HG03460 (cell line): ENCODE data around the gene LUC7L2.
"Not testable (repeated sequence)": the region's sequence is repeated elsewhere in the genome, so short reads cannot be mapped to it uniquely, and the experiment has no call there.

Experiments
- ATAC-seq: cut with Tn5 transposase; IDR thresholded peaks from one replicate; pipeline ENCODE4 v1.9.1; 2021; ENCODE audit not compliant: unreplicated experiment

LUC7L2 gene

GRCh38 chr7:139359366-139360209 is at the start of gene LUC7L2:
Gene LUC7L2 (plus strand): TSS chr7:139359894. CDS start chr7:139360262, 368 bp downstream.
- peak; percentile 70 for ATAC-seq

DNA sequence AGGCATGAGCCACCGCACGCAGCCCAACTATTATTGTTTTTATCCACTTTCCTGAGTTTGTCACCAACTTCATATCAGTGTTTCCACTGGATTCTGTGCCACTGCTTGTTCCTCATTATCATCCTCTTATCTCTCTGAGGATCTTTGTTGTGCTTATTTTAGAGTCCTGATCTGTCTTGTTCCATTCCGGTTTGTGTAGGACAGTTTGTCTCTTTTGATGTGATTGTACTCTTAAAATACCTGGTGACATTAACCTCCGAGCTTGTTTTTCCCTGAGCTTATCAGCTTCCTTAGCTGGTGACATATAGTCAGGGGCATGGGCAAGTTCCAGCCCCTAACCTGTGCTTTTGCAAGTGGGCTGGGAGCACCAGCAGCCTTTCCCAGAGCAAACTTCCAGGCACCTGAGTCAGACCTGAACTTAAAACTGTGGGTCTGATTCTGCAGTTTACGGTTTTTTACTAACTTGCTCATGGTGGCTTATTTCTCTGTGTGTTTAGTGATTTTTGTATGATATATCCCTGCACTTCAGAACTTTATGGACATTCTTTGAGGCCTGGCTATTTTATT is 41.7 kb upstream of the LUC7L2 start:
- no peak for ATAC-seq

GRCh38 chr7:139321071-139321745 is 38.5 kb upstream of the LUC7L2 start:
- ATAC-seq: no peak

DNA sequence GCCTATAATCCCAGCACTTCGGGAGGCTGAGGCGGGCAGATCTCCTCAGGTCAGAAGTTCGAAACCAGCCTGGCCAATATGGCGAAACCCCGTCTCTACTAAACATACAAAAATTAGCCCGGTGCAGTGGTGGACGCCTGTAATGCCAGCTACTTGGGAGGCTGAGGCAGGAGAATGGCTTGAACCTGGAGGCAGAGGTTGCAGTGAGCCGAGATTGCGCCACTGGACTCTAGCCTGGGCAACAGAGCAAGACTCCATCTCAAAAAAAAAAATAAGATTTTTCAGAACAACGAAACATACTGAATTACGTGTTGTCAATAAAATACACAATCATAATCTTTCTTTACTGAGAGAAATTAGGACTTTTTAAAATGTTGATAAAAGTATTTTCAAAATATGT is 35.0 kb upstream of the LUC7L2 start:
- ATAC-seq: not testable (repeated sequence)

DNA sequence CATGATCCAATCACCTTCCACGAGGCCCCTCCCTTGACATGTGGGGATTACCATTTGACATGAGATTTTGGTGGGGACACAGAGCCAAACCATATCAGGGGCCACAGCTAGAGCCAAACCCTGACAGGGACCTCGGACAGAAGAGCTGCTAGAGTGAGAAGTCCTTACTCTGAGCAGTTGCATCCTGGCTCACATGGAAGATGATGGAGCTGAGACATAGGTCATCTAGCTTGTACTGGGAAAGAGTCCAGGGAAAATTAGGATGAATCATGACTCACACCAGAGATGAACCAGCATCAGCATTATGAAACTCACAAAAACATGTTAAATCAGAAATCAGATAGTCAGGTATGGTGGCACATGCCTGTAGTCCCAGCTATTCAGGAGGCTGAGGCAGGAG is 31.3 kb upstream of the LUC7L2 start:
- ATAC-seq: no peak

DNA sequence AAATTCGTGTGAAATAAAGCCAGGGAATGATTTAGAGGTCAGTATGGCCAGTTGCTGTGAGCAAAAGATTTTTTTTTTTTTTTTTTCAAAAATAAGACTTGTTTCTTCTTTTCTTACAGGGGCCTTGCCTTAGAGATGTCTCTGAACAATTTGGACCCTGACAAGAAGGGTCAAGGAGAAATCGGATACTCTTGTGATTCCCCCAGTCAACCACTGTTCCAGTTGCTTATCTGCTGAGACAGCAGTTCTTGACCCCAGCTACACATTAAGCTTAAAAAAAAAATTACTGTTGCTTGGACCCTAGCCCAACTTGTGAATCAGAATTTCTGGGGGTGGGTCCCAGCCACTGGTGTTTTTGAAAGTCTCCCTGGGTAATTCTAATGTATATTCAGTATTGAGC is 30.6 kb upstream of the LUC7L2 start:
- no peak for ATAC-seq

GRCh38 chr7:139330333-139331030 is 29.2 kb upstream of the LUC7L2 start:
- no peak for ATAC-seq

GRCh38 chr7:139332697-139333359 is 26.9 kb upstream of the LUC7L2 start:
- no peak for ATAC-seq

DNA sequence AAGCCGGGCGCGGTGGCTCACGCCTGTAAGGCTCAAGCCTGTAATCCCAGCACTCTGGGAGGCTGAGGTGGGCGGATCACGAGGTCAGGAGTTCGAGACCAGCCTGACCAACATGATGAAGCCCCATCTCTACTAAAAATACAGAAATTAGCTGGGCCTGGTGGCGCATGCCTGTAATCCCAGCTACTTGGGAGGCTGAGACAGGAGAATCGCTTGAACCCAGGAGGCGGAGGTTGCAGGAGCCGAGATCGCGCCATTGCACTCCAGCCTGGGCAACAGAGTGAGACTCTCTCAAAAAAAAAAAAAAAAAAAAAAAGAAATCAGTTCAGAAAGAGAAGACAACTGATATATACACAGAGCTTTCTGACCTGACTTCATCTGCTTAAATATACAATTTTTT is 26.3 kb upstream of the LUC7L2 start:
- not testable (repeated sequence) for ATAC-seq

DNA sequence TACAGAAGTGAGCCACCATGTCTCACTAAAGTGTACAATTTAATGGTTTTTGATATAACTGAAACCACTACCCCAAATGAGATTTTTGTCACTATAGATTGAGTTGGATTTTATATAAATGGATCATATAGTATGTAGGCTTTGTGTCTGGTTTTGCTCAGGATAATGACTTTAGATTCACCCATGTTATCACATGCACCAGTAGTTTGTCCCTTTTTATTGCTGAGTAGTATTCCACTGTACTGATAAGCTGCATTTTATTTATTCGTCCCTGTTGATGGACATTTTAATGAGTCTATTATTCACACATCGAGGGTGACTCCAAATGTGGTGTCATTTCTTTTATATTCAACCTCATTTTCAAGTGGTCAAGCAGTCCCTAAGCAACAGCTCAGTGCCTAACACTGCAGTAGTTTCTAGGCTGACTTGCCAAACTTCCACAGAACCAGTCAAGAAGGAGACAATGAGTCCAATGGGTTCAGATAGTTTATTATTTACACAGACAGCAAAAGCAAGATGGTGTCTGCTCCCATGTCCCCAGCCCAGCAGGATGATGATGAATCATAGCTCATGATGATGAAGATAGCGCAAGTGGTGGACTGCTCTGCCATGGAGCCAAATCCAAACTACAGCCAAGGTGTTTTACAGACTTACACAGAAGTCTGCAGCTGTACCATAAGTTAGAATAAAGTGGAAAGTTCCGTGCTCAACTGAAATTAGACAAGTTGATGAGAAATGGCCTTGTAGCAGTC is 25.1 kb upstream of the LUC7L2 start:
- ATAC-seq: no peak

- no peak for ATAC-seq
Observed at GRCh38 chr7:139339025-139339424, 20.7 kb upstream of the LUC7L2 start.

- ATAC-seq: no peak
Observed at GRCh38 chr7:139339698-139340036, 20.0 kb upstream of the LUC7L2 start.

- ATAC-seq: peak; percentile 75
Observed at GRCh38 chr7:139340037-139340807, 19.5 kb upstream of the LUC7L2 start.

DNA sequence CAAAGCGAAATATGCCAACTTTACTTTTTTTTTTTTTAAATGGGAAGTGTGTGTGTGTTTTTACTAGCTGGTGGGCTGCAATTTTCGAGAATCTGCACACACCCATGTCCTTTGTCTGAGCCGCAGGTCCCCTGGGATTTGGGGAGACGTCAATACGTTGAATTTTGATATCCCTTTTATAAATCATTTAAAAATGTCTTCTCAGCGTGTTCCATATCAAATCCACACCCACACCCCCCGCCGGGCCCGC is 19.0 kb upstream of the LUC7L2 start:
- no peak for ATAC-seq

- ATAC-seq: peak; percentile 63
Observed at GRCh38 chr7:139341058-139341775, 18.5 kb upstream of the LUC7L2 start, which contains the start of gene FMC1. Gene FMC1 (plus strand): TSS chr7:139341337. CDS start chr7:139341385, 48 bp downstream.

DNA sequence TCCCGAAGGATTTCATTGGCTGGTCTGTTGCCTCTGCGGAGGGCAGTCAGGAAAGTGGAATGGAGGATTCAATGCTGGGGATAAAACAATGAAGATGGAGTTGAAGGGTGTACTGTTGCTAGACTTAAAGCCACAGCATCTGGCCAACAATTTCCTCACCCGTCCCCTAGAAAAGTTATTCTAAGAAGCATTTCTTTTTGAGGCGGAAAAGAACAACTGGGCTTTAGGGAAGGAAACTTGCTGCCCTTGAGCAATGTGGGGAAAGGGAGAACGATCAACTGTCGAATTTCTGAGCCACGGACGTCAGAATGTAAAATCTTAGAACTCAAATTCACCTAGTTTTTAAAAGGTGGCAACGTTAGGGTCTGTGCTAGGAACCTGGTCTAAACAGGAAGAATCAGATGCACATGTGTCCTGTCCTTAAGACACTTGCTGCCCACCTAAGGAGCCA is 17.9 kb upstream of the LUC7L2 start:
- ATAC-seq: no peak

GRCh38 chr7:139345042-139345441 is 14.7 kb upstream of the LUC7L2 start:
- no peak for ATAC-seq

GRCh38 chr7:139351027-139351426 is 8.7 kb upstream of the LUC7L2 start:
- no peak for ATAC-seq

GRCh38 chr7:139354729-139355128 is 5.0 kb upstream of the LUC7L2 start:
- ATAC-seq: no peak
